ENCODE measurements around the gene CD8B2.
"Not testable (repeated sequence)": the region's sequence is repeated elsewhere in the genome, so short reads cannot be mapped to it uniquely, and the experiment has no call there.

GRCh38 chr2:106511934-106512333 lies 24.8 kb downstream of the CD8B2 start:
- not testable (repeated sequence) for TF ChIP-seq CTCF (conservative IDR thresholded peaks at IDR 0.05; ENCODE audit: low read length); EZH2phosphoT487 (IDR thresholded peaks at IDR 0.05; ENCODE audit: borderline replicate concordance, low read depth, low read length)
